HCT116 (cell line): ENCODE results near the gene CLEC16A.

Experiments
- CTCF ChIP-seq, 3 experiments: fragments of 200-600 bp in 1 of 3; sonication (generic) in 1 of 3; IDR thresholded peaks in 2 of 3; conservative IDR thresholded peaks in 1 of 3; 2 replicates each; pipeline ENCODE4 v1.5.1; 2012 to 2017; ENCODE audit warnings: low read depth in 2 of 3, low read length in 2 of 3, antibody characterized with exemption in 1 of 3, borderline replicate concordance in 1 of 3, control low read depth in 1 of 3, mild to moderate bottlenecking in 1 of 3, mixed read lengths in 1 of 3, mixed run types in 1 of 3, moderate library complexity in 1 of 3; ENCODE audit not compliant: insufficient read depth in 1 of 3
- POLR2A ChIP-seq: IDR thresholded peaks from 2 replicates; pipeline ENCODE4 v1.7.0; 2011; ENCODE audit warnings: borderline replicate concordance; ENCODE audit not compliant: insufficient read depth, insufficient read length; ENCODE audit errors: extremely low read depth

- TF ChIP-seq CTCF (IDR thresholded peaks at IDR 0.05 in 2 of 3, conservative IDR thresholded peaks at IDR 0.05 in 1 of 3; ENCODE audit: borderline replicate concordance in 1 of 3, insufficient read depth in 1 of 3, low read depth in 2 of 3, low read length in 2 of 3), result no peak
- TF ChIP-seq POLR2A, result no peak
Measured at GRCh38 chr16:10933865-10934264, 10.5 kb upstream of the CLEC16A start.
